Vagina (tissue), 2 donors: Measurements from ENCODE around the gene PBX1.

Experiments
- POLR2AphosphoS5 ChIP-seq, 2 donors: sonication (generic); formaldehyde crosslinking; IDR thresholded peaks; one replicate each; pipeline ENCODE4 v1.9.0; 2017; ENCODE audit warnings: antibody characterized with exemption in 2 of 2, mild to moderate bottlenecking in 2 of 2, low read depth in 1 of 2; ENCODE audit not compliant: insufficient read depth in 1 of 2
- TF ChIP-seq, protein P1 (sequence below), 3 experiments: fragments of 450-650 bp in 2 of 3; fragments of 200-600 bp in 1 of 3; sonication (generic) in 1 of 3; IDR thresholded peaks; one replicate each; pipeline ENCODE4 v1.5.1; 2017 to 2019; ENCODE audit warnings: antibody characterized with exemption in 3 of 3, mild to moderate bottlenecking in 2 of 3, moderate library complexity in 2 of 3

DNA sequence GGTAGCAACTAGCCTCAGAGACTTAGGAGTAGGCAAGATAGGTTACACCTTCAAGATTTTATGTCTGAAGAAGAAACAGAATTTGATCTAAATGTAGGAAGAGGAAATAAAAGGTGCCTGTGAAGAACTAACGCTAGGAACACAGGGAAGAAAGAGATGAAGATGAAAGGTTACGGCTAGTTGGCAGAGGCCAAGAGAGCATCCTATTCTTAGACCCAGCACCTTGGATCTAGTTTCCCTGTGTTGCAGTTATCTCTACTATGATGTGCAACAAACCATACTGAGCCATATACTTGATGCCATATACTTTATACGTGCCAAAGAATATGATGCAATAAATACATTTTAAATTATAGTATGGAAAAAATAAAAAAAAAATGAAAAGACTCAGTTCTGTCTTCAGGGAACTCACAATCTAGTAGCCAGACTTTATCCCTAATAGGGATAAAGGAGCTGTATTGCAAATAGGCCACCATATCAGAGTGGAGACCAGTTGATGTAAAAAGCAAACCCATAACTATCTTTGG lies 181.1 kb downstream of the PBX1 start:
- TF ChIP-seq POLR2AphosphoS5 (IDR thresholded peaks at IDR 0.05; ENCODE audit: insufficient read depth in 1 of 2, low read depth in 1 of 2): no peak
- TF ChIP-seq, protein P1, sequence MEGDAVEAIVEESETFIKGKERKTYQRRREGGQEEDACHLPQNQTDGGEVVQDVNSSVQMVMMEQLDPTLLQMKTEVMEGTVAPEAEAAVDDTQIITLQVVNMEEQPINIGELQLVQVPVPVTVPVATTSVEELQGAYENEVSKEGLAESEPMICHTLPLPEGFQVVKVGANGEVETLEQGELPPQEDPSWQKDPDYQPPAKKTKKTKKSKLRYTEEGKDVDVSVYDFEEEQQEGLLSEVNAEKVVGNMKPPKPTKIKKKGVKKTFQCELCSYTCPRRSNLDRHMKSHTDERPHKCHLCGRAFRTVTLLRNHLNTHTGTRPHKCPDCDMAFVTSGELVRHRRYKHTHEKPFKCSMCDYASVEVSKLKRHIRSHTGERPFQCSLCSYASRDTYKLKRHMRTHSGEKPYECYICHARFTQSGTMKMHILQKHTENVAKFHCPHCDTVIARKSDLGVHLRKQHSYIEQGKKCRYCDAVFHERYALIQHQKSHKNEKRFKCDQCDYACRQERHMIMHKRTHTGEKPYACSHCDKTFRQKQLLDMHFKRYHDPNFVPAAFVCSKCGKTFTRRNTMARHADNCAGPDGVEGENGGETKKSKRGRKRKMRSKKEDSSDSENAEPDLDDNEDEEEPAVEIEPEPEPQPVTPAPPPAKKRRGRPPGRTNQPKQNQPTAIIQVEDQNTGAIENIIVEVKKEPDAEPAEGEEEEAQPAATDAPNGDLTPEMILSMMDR (IDR thresholded peaks at IDR 0.05): no peak
